ENCODE results near the gene EGF. TPM values are rescaled to one million over a fixed set of nuclear protein-coding genes. Genes with fewer than 3 reads are reported as not detected.
"Not testable (repeated sequence)": the region's sequence is repeated elsewhere in the genome, so short reads cannot be mapped to it uniquely, and the experiment has no call there.

The EGF gene
- total RNA-seq, 4 donors from 2014 or later = 0.09 to 0.12 TPM; not detected in 2

- no peak for ATAC-seq (ENCODE audit: low FRiP score)
- TF ChIP-seq CTCF (IDR thresholded peaks at IDR 0.05) = no peak
- no peak for DNase-seq (ENCODE audit: low spot score)
Measured at GRCh38 chr4:109930872-109931271, 18.2 kb downstream of the EGF start.

GRCh38 chr4:109931318-109931717 is 18.6 kb downstream of the EGF start:
- ATAC-seq (ENCODE audit: low FRiP score) (no peak), DNase-seq (ENCODE audit: low spot score) (no peak)
- TF ChIP-seq CTCF (IDR thresholded peaks at IDR 0.05) = no peak

GRCh38 chr4:109937352-109937751 is 24.7 kb downstream of the EGF start:
- ATAC-seq (ENCODE audit: low FRiP score); DNase-seq (ENCODE audit: low spot score): not testable (repeated sequence)

- DNase-seq (ENCODE audit: low spot score) (no peak), ATAC-seq (ENCODE audit: low FRiP score) (no peak)
- TF ChIP-seq CTCF (IDR thresholded peaks at IDR 0.05) = no peak
Measured at GRCh38 chr4:109939190-109939589, 26.5 kb downstream of the EGF start.

- DNase-seq (ENCODE audit: low spot score) (no peak), ATAC-seq (ENCODE audit: low FRiP score) (no peak)
- no peak for TF ChIP-seq CTCF (IDR thresholded peaks at IDR 0.05)
Measured at GRCh38 chr4:109942292-109942926, 29.7 kb downstream of the EGF start.

GRCh38 chr4:109943745-109944144 is 31.1 kb downstream of the EGF start:
- no peak for DNase-seq (ENCODE audit: low spot score)
- ATAC-seq (ENCODE audit: low FRiP score) = no peak
- no peak for TF ChIP-seq CTCF (IDR thresholded peaks at IDR 0.05)

- ATAC-seq (ENCODE audit: low FRiP score) = no peak
- no peak for TF ChIP-seq CTCF (IDR thresholded peaks at IDR 0.05)
- no peak for DNase-seq (ENCODE audit: low spot score)
Measured at GRCh38 chr4:109944591-109944990, 31.9 kb downstream of the EGF start.
